Measurements from ENCODE around the gene DOCK2. TPM values are rescaled to one million over a fixed set of nuclear protein-coding genes. Genes with fewer than 3 reads are reported as not detected.

The DOCK2 gene
- total RNA-seq, 6 donors from 2014 or later: 46.7 to 150 (median 73.8) TPM

- WGBS, 2 donors: 80 to 84% methylated on average over 4 of the region's 4 CpGs
- Histone ChIP-seq H3K27ac (no peak overlapping the region), H3K4me3 (no peak overlapping the region), H3K4me1 (peaks cover 0 to 3% (median 0%) of the 10 kb centered on the region in 4 donors), H3K9me3 (no peaks in the 10 kb centered on the region), H3K36me3 (no peaks in the 10 kb centered on the region), H3K27me3 (no peaks in the 10 kb centered on the region)
- no peak for TF ChIP-seq POLR2A (IDR thresholded peaks at IDR 0.05)
- TF ChIP-seq POLR2AphosphoS5 (IDR thresholded peaks at IDR 0.05): no peak
- no peak for DNase-seq
- no peak for ATAC-seq (ENCODE audit: low FRiP score in 2 of 2)
Measured at GRCh38 chr5:169798906-169799660, 162.0 kb downstream of the DOCK2 start.

- Histone ChIP-seq H3K4me3 (no peak overlapping the region), H3K9me3 (no peaks in the 10 kb centered on the region), H3K27ac (no peak overlapping the region), H3K36me3 (no peaks in the 10 kb centered on the region), H3K27me3 (no peaks in the 10 kb centered on the region), H3K4me1 (peaks cover 0 to 3% (median 0%) of the 10 kb centered on the region in 4 donors)
- no peak for TF ChIP-seq POLR2AphosphoS5 (IDR thresholded peaks at IDR 0.05)
- DNase-seq (no peak), ATAC-seq (ENCODE audit: low FRiP score in 2 of 2) (peak in 1 of 2 donors; percentile 24)
- 54 to 67% methylated on average over 6 of the region's 6 CpGs for whole genome bisulfite sequencing, 2 donors
Measured at GRCh38 chr5:169801324-169801777, 164.3 kb downstream of the DOCK2 start.

- 78 to 91% methylated on average over 2 of the region's 2 CpGs for WGBS, 2 donors
- TF ChIP-seq CTCF (IDR thresholded peaks at IDR 0.05): no peak
- no peak for TF ChIP-seq POLR2AphosphoS5 (IDR thresholded peaks at IDR 0.05)
- TF ChIP-seq EP300 (IDR thresholded peaks at IDR 0.05): no peak
- DNase-seq (no peak), ATAC-seq (ENCODE audit: low FRiP score in 2 of 2) (no peak)
- no peaks in the 10 kb centered on the region for H3K9me3 ChIP-seq
- no peak overlapping the region for H3K4me3 ChIP-seq
- H3K36me3 ChIP-seq: no peaks in the 10 kb centered on the region
- H3K4me1 ChIP-seq: peaks cover 0 to 3% (median 0%) of the 10 kb centered on the region in 4 donors
- no peak overlapping the region for H3K27ac ChIP-seq
- no peaks in the 10 kb centered on the region for H3K27me3 ChIP-seq
Measured at GRCh38 chr5:169801781-169802180, 164.7 kb downstream of the DOCK2 start.

- peak overlapping the region in 1 of 4 donors; percentile 46 for H3K27ac ChIP-seq
- ATAC-seq (ENCODE audit: low FRiP score in 2 of 2) (peak; percentile 68 to 81), DNase-seq (peak in 1 of 2 donors; percentile 49)
- no peaks in the 10 kb centered on the region for H3K9me3 ChIP-seq
- peaks cover 0 to 3% (median 0%) of the 10 kb centered on the region in 4 donors for H3K4me1 ChIP-seq
- no peaks in the 10 kb centered on the region for H3K36me3 ChIP-seq
- H3K4me3 ChIP-seq: no peak overlapping the region
- TF ChIP-seq CTCF (IDR thresholded peaks at IDR 0.05) (no peak), POLR2AphosphoS5 (IDR thresholded peaks at IDR 0.05) (peak; percentile 58 to 87), EP300 (IDR thresholded peaks at IDR 0.05) (peak in 1 of 4 donors; percentile 27), POLR2A (IDR thresholded peaks at IDR 0.05) (no peak)
- H3K27me3 ChIP-seq: no peaks in the 10 kb centered on the region
- WGBS, 2 donors: 39 to 50% methylated on average over 10 of the region's 10 CpGs
Measured at GRCh38 chr5:169803077-169803981, 166.3 kb downstream of the DOCK2 start.

GRCh38 chr5:169804861-169805260 is 167.8 kb downstream of the DOCK2 start:
- no peaks in the 10 kb centered on the region for H3K36me3 ChIP-seq
- no peak for DNase-seq
- no peaks in the 10 kb centered on the region for H3K27me3 ChIP-seq
- ATAC-seq (ENCODE audit: low FRiP score in 2 of 2): no peak
- WGBS, 2 donors: 72 to 90% methylated on average over 1 of the region's 1 CpG
- H3K27ac ChIP-seq: no peak overlapping the region
- peaks cover 0 to 3% (median 0%) of the 10 kb centered on the region in 4 donors for H3K4me1 ChIP-seq
- H3K9me3 ChIP-seq: no peaks in the 10 kb centered on the region
- no peak for TF ChIP-seq POLR2A (IDR thresholded peaks at IDR 0.05)
- TF ChIP-seq POLR2AphosphoS5 (IDR thresholded peaks at IDR 0.05): no peak
- TF ChIP-seq CTCF (IDR thresholded peaks at IDR 0.05): no peak
- TF ChIP-seq EP300 (IDR thresholded peaks at IDR 0.05): no peak
- H3K4me3 ChIP-seq: no peak overlapping the region

Data from upper lobe of left lung (tissue), 6 donors.